ENCODE data around the gene ELL3.
"Not testable (repeated sequence)": the region's sequence is repeated elsewhere in the genome, so short reads cannot be mapped to it uniquely, and the experiment has no call there.

ELL3 gene

GRCh38 chr15:43789409-43789808, 12.6 kb upstream of the ELL3 start:
- DNase-seq, result no peak

GRCh38 chr15:43779016-43779415, 2.2 kb upstream of the ELL3 start:
- no peak for DNase-seq

- no peak for DNase-seq
Observed at GRCh38 chr15:43777267-43777914, 625 bp upstream of the ELL3 start.

- DNase-seq, result peak; percentile 6
Observed at GRCh38 chr15:43776101-43776717, 557 bp downstream of the ELL3 start.

- DNase-seq, result peak; percentile 54
Observed at GRCh38 chr15:43775411-43775965, 1.3 kb downstream of the ELL3 start.

- no peak for DNase-seq
Observed at GRCh38 chr15:43774062-43774461, 2.7 kb downstream of the ELL3 start.

GRCh38 chr15:43772624-43773023, 4.1 kb downstream of the ELL3 start:
- no peak for DNase-seq

- DNase-seq, result no peak
Observed at GRCh38 chr15:43771816-43772215, 5.0 kb downstream of the ELL3 start.

- peak; percentile 66 for DNase-seq
Observed at GRCh38 chr15:43769584-43770228, 7.1 kb downstream of the ELL3 start.

GRCh38 chr15:43763819-43764446, 12.8 kb downstream of the ELL3 start:
- DNase-seq, result no peak

- DNase-seq, result no peak
Observed at GRCh38 chr15:43762824-43763223, 13.9 kb downstream of the ELL3 start.

GRCh38 chr15:43751885-43752284, 24.9 kb downstream of the ELL3 start:
- no peak for DNase-seq

- no peak for DNase-seq
Observed at GRCh38 chr15:43749690-43750345, 26.9 kb downstream of the ELL3 start.

- DNase-seq, result peak; percentile 26
Observed at GRCh38 chr15:43748376-43748775, 28.4 kb downstream of the ELL3 start.

GRCh38 chr15:43746903-43747309, 29.9 kb downstream of the ELL3 start:
- DNase-seq, result peak; percentile 53

- peak; percentile 90 for DNase-seq
Observed at GRCh38 chr15:43746245-43746902, 30.4 kb downstream of the ELL3 start, which contains the start of gene PDIA3. Gene PDIA3 (plus strand): TSS chr15:43746438. CDS start chr15:43746540, 102 bp downstream.

- no peak for DNase-seq
Observed at GRCh38 chr15:43735416-43735815, 41.4 kb downstream of the ELL3 start.

- peak; percentile 51 for DNase-seq
Observed at GRCh38 chr15:43728053-43728725, 48.6 kb downstream of the ELL3 start.

GRCh38 chr15:43726306-43726705, 50.5 kb downstream of the ELL3 start:
- not testable (repeated sequence) for DNase-seq

- DNase-seq, result no peak
Observed at GRCh38 chr15:43723151-43723550, 53.6 kb downstream of the ELL3 start.
